Fibroblast of the aortic adventitia (primary cell): Measurements from ENCODE around the gene STK11. TPM values are rescaled to one million over a fixed set of nuclear protein-coding genes. Genes with fewer than 3 reads are reported as not detected.

ENCODE experiments used
- DNase-seq: peaks from one replicate; pipeline ENCODE4 v3.0.0-alpha.2; 2010; ENCODE audit warnings: low read depth
- H3K4me3 ChIP-seq: 2 replicates; pipeline ENCODE4 v1.5.1; 2011; ENCODE audit warnings: low read depth, mild to moderate bottlenecking, control low read depth, low read length, moderate library complexity
- CTCF ChIP-seq: IDR thresholded peaks from 2 replicates; pipeline ENCODE4 v1.5.1; 2011; ENCODE audit warnings: mild to moderate bottlenecking, low read length, control low read depth, inconsistent platforms; ENCODE audit not compliant: insufficient read depth
- total RNA-seq: library from RNA; depleted of rRNA; stranded (reverse); fragments of >200 nt; gene quantifications from 2 replicates; pipeline ENCODE4 v1.2.3, GENCODE V29; 2012; ENCODE audit warnings: low replicate concordance

The STK11 gene
- total RNA-seq, 1 donor = 54.1 TPM

- H3K4me3 ChIP-seq = no peak overlapping the region
- no peak for TF ChIP-seq CTCF
- no peak for DNase-seq
Observed at GRCh38 chr19:1227304-1228054, 21.9 kb downstream of the STK11 start.

GRCh38 chr19:1228161-1228957, 22.8 kb downstream of the STK11 start:
- no peak for TF ChIP-seq CTCF
- no peak overlapping the region for H3K4me3 ChIP-seq
- no peak for DNase-seq

GRCh38 chr19:1229056-1229923, 23.7 kb downstream of the STK11 start:
- no peak for DNase-seq

GRCh38 chr19:1229924-1230782, 24.6 kb downstream of the STK11 start:
- TF ChIP-seq CTCF = no peak
- no peak overlapping the region for H3K4me3 ChIP-seq
- no peak for DNase-seq

More at GRCh38 chr19:1229056-1229923, 23.7 kb downstream of the STK11 start:
- H3K4me3 ChIP-seq = no peak overlapping the region
- no peak for TF ChIP-seq CTCF

GRCh38 chr19:1230783-1231489, 25.4 kb downstream of the STK11 start:
- TF ChIP-seq CTCF = no peak
- H3K4me3 ChIP-seq = no peak overlapping the region
- DNase-seq = no peak
